ENCODE results near the gene ARL16. TPM values are rescaled to one million over a fixed set of nuclear protein-coding genes. Genes with fewer than 3 reads are reported as not detected.

ARL16 gene
- total and polyA plus RNA-seq, 2 donors (not counting 3 experiments of a cell fraction or from before 2014, with no cell fraction given), result 41.4 to 71.7 TPM

GRCh38 chr17:81717049-81717765, 33.6 kb upstream of the ARL16 start:
- Histone ChIP-seq H3K4me1 (ENCODE audit: control insufficient read depth, extremely low read depth, insufficient read depth, low read length) (peaks cover 4% of the 10 kb centered on the region), H3K9me1 (replicated peaks; ENCODE audit: control insufficient read depth, extremely low read depth, insufficient read depth, low read length) (no peaks in the 10 kb centered on the region), H3K9me3 (replicated peaks; ENCODE audit: control insufficient read depth, insufficient read depth, low read length) (no peaks in the 10 kb centered on the region), H3K27ac (ENCODE audit: insufficient read depth, low read depth, low read length) (no peak overlapping the region), H3K4me3 (replicated peaks in 1 of 3; ENCODE audit: insufficient read depth in 1 of 3, low read depth in 1 of 3, low read length in 3 of 3) (no peak overlapping the region), H3K4me2 (ENCODE audit: insufficient read depth, low read length) (no peak overlapping the region), H4K20me1 (replicated peaks; ENCODE audit: control insufficient read depth, extremely low read depth, insufficient read depth, low read length) (no peaks in the 10 kb centered on the region), H2AFZ (ENCODE audit: low read depth, low read length) (no peak overlapping the region), H3K79me2 (ENCODE audit: control insufficient read depth, insufficient read depth, low read length) (no peaks in the 10 kb centered on the region), H3K36me3 (ENCODE audit: control insufficient read depth in 2 of 2, extremely low read depth in 1 of 2, insufficient read depth in 2 of 2, low read length in 2 of 2) (no peaks in the 10 kb centered on the region), H3K9ac (replicated peaks; ENCODE audit: extremely low read depth, insufficient read depth, low read length) (no peak overlapping the region), H3K27me3 (ENCODE audit: control insufficient read depth in 2 of 2, insufficient read depth in 2 of 2, low read length in 2 of 2) (no peaks in the 10 kb centered on the region)
- no TSS peak for BruUV-seq (replicated peaks)
- ChIA-PET CTCF (no interaction called here), POLR2A (no interaction called here)
- DNase-seq (ENCODE audit: low read depth, low spot score) (no peak), FAIRE-seq (no peak)
- intact Hi-C loops (cut with micrococcal nuclease) (no loop called here), dilution Hi-C loops (cut with MboI; ENCODE audit: extremely low pct_ligation_motif_present, low sequenced_read_pairs) (no loop called here)
- TF ChIP-seq POLR2A (IDR thresholded peaks at IDR 0.05; ENCODE audit: low read depth, low read length), result no peak
- no peak for TF ChIP-seq EZH2 (IDR thresholded peaks at IDR 0.05; ENCODE audit: borderline replicate concordance, low read depth, low read length, severe bottlenecking)
- TF ChIP-seq POLR2AphosphoS5 (IDR thresholded peaks at IDR 0.05; ENCODE audit: insufficient read depth, low read depth, low read length), result no peak
- no peak for TF ChIP-seq CTCF (IDR thresholded peaks at IDR 0.05; ENCODE audit: extremely low read depth in 1 of 2, insufficient read depth in 1 of 2, low read depth in 1 of 2, low read length in 2 of 2)
- TF ChIP-seq JUN (IDR thresholded peaks at IDR 0.05; ENCODE audit: borderline replicate concordance, insufficient read depth, insufficient read length, low read depth), result no peak
- TF ChIP-seq GATA2 (IDR thresholded peaks at IDR 0.05; ENCODE audit: insufficient read depth, insufficient read length, low read depth, low read length), result no peak
- no peak for TF ChIP-seq FOS (IDR thresholded peaks at IDR 0.05; ENCODE audit: borderline replicate concordance, insufficient read depth, low read length)
- TF ChIP-seq MYC (IDR thresholded peaks at IDR 0.05; ENCODE audit: low read depth, low read length), result no peak
- no peak for TF ChIP-seq MAX (IDR thresholded peaks at IDR 0.05; ENCODE audit: insufficient read depth, insufficient read length)

Measured in endothelial cell of umbilical vein (primary cell).